ENCODE measurements around the gene FAM240A.

The FAM240A gene

GRCh38 chr3:46609212-46609721 lies 3.1 kb upstream of the FAM240A start:
- TF ChIP-seq CTCF (conservative IDR thresholded peaks at IDR 0.05): no peak
- H3K27ac ChIP-seq: no peak overlapping the region

DNA sequence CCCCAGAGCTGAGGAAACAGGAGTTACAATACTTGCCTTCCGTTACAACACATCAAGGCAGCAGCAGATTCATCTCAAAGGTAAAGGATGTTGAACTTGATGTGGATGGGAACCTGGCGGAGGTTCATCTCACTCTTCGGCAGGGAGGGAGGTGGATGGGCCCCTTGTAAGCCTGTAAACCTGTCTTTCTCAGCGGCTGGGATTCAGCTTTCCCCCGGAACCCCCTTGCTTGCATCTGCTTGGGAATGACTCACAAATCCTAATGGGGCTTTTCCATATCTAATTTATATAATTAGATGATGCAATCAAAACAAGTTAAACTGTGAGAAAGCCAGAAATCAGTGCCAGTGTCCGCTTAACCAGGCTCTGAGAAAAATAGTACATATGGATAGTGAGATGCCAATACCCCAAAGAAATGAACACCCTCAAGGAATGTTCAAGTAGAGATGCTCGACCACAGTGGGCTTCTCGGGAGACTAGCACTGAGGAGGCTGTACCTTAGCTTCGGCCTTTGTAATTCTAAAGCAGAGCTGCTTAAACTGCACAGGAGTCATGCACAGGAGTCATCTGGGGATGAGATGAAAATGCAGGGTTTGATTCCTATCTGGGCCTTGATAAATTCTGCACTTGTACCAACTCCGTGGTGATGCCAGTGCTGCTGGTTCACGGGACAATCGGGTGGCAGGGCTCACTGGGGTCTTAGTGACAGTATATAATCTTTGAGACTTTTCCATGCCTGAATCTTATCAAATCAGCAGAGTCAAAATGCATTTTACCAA lies 2.2 kb upstream of the FAM240A start:
- H3K27ac ChIP-seq: no peak overlapping the region
- TF ChIP-seq CTCF (conservative IDR thresholded peaks at IDR 0.05): no peak

- no peak for TF ChIP-seq CTCF (conservative IDR thresholded peaks at IDR 0.05)
- no peak overlapping the region for H3K27ac ChIP-seq
Measured at GRCh38 chr3:46613313-46614005, 1.1 kb downstream of the FAM240A start.

- TF ChIP-seq CTCF (conservative IDR thresholded peaks at IDR 0.05): no peak
- no peak overlapping the region for H3K27ac ChIP-seq
Measured at GRCh38 chr3:46614431-46614830, 2.1 kb downstream of the FAM240A start.

GRCh38 chr3:46615050-46615775 lies 2.9 kb downstream of the FAM240A start:
- no peak overlapping the region for H3K27ac ChIP-seq
- no peak for TF ChIP-seq CTCF (conservative IDR thresholded peaks at IDR 0.05)

- TF ChIP-seq CTCF (conservative IDR thresholded peaks at IDR 0.05): no peak
Measured at GRCh38 chr3:46615976-46616375, 3.7 kb downstream of the FAM240A start.

GRCh38 chr3:46617941-46618340 lies 5.6 kb downstream of the FAM240A start:
- TF ChIP-seq CTCF (conservative IDR thresholded peaks at IDR 0.05): no peak
- no peak overlapping the region for H3K27ac ChIP-seq

More at GRCh38 chr3:46615976-46616375, 3.7 kb downstream of the FAM240A start:
- H3K27ac ChIP-seq: no peak overlapping the region
